Activated gamma-delta T cell (primary cell): ENCODE results near the gene TERT.

Experiments used
- DNase-seq: peaks from one replicate; lab custom pipeline; 2025; lab: John Stamatoyannopoulos, UW

Gene TERT

GRCh38 chr5:1219098-1219767, 75.6 kb downstream of the TERT start:
- DNase-seq = no peak

- no peak for DNase-seq
These were observed 76.4 kb downstream of the TERT start for GRCh38 chr5:1218351-1219080.

- DNase-seq = no peak
These were observed 77.2 kb downstream of the TERT start for GRCh38 chr5:1217596-1218206.

- DNase-seq = no peak
These were observed 78.0 kb downstream of the TERT start for GRCh38 chr5:1216918-1217295.

- DNase-seq = no peak
These were observed 78.5 kb downstream of the TERT start for GRCh38 chr5:1216211-1216917.

GRCh38 chr5:1215320-1216096, 79.4 kb downstream of the TERT start:
- no peak for DNase-seq

- DNase-seq = no peak
These were observed 80.0 kb downstream of the TERT start for GRCh38 chr5:1214936-1215220.

- DNase-seq = no peak
These were observed 80.5 kb downstream of the TERT start for GRCh38 chr5:1214163-1214935.

GRCh38 chr5:1213508-1214162, 81.2 kb downstream of the TERT start:
- DNase-seq = no peak

- DNase-seq = no peak
These were observed 82.0 kb downstream of the TERT start for GRCh38 chr5:1212881-1213280.

- DNase-seq = no peak
These were observed 82.6 kb downstream of the TERT start for GRCh38 chr5:1212271-1212670.

- no peak for DNase-seq
These were observed 83.2 kb downstream of the TERT start for GRCh38 chr5:1211701-1212100.

GRCh38 chr5:1210832-1211251, 84.0 kb downstream of the TERT start:
- no peak for DNase-seq

- DNase-seq = no peak
These were observed 84.7 kb downstream of the TERT start for GRCh38 chr5:1209896-1210776.

- DNase-seq = no peak
These were observed 85.4 kb downstream of the TERT start for GRCh38 chr5:1209489-1209852.

GRCh38 chr5:1208743-1209488, 86.0 kb downstream of the TERT start:
- DNase-seq = no peak

GRCh38 chr5:1208221-1208742, 86.6 kb downstream of the TERT start:
- no peak for DNase-seq

- no peak for DNase-seq
These were observed 87.3 kb downstream of the TERT start for GRCh38 chr5:1207555-1207954.
